ENCODE measurements around the gene CCDC179. TPM values are rescaled to one million over a fixed set of nuclear protein-coding genes. Genes with fewer than 3 reads are reported as not detected.

CCDC179 gene
- total and polyA plus RNA-seq, 2 of the 13 experiments (the other 11 are each of a cell fraction or from before 2014, with no cell fraction given): not detected

- in situ Hi-C loops (cut with HindIII; ENCODE audit: extremely low pct_ligation_motif_present, low pct_unique_long_range_greater_than_20kb): no loop called here
- 31% methylated on average over 5 of the region's 5 CpGs for WGBS (ENCODE audit: low lambda C conversion rate)
- TF ChIP-seq HIC2 (CRISPR knock-in tag; IDR thresholded peaks at IDR 0.05; ENCODE audit: low read depth): no peak
- TF ChIP-seq ZNF775 (CRISPR knock-in tag; IDR thresholded peaks at IDR 0.05; ENCODE audit: borderline replicate concordance): no peak
- no peak for TF ChIP-seq ZNF331 (CRISPR knock-in tag; IDR thresholded peaks at IDR 0.05)
- no peak for TF ChIP-seq DPF2 (CRISPR knock-in tag; IDR thresholded peaks at IDR 0.05; ENCODE audit: borderline replicate concordance, low read depth)
- TF ChIP-seq ZMAT5 (CRISPR knock-in tag; IDR thresholded peaks at IDR 0.05; ENCODE audit: borderline replicate concordance, low read depth): no peak
- TF ChIP-seq ATF7 (IDR thresholded peaks at IDR 0.05): no peak
- no peak for TF ChIP-seq ATF7 (CRISPR knock-in tag; IDR thresholded peaks at IDR 0.05)
- TF ChIP-seq NFIB (CRISPR knock-in tag; IDR thresholded peaks at IDR 0.05; ENCODE audit: borderline replicate concordance): no peak
- TF ChIP-seq, protein P1, sequence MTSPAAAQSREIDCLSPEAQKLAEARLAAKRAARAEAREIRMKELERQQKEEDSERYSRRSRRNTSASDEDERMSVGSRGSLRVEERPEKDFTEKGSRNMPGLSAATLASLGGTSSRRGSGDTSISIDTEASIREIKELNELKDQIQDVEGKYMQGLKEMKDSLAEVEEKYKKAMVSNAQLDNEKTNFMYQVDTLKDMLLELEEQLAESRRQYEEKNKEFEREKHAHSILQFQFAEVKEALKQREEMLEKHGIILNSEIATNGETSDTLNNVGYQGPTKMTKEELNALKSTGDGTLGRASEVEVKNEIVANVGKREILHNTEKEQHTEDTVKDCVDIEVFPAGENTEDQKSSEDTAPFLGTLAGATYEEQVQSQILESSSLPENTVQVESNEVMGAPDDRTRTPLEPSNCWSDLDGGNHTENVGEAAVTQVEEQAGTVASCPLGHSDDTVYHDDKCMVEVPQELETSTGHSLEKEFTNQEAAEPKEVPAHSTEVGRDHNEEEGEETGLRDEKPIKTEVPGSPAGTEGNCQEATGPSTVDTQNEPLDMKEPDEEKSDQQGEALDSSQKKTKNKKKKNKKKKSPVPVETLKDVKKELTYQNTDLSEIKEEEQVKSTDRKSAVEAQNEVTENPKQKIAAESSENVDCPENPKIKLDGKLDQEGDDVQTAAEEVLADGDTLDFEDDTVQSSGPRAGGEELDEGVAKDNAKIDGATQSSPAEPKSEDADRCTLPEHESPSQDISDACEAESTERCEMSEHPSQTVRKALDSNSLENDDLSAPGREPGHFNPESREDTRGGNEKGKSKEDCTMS (CRISPR knock-in tag; conservative IDR thresholded peaks at IDR 0.05): no peak
- TF ChIP-seq ZNF225 (CRISPR knock-in tag; IDR thresholded peaks at IDR 0.05): no peak
- TF ChIP-seq GTF2F1 (IDR thresholded peaks at IDR 0.05; ENCODE audit: low read length): no peak
- no peak for TF ChIP-seq KAT7 (CRISPR knock-in tag; IDR thresholded peaks at IDR 0.05; ENCODE audit: borderline replicate concordance)
Observed at GRCh38 chr11:22898036-22898435, 37.8 kb upstream of the CCDC179 start.

More at GRCh38 chr11:22898036-22898435, 37.8 kb upstream of the CCDC179 start:
- Histone ChIP-seq H3K4me1 (ENCODE audit: insufficient read depth, low read length) (no peaks in the 10 kb centered on the region), H3K27ac (ENCODE audit: extremely low read length, insufficient read depth, low read length) (no peak overlapping the region), H3K27me3 (ENCODE audit: control insufficient read depth in 1 of 2, insufficient read depth in 2 of 2, low read length in 2 of 2) (no peaks in the 10 kb centered on the region), H3K9ac (ENCODE audit: insufficient read depth, low read depth, low read length) (no peak overlapping the region), H3K9me3 (ENCODE audit: low read length) (no peaks in the 10 kb centered on the region), H4K20me1 (ENCODE audit: insufficient read depth, low read length) (no peaks in the 10 kb centered on the region), H3K4me3 (replicated peaks in 1 of 3; ENCODE audit: insufficient read depth in 1 of 3, low read depth in 2 of 3, low read length in 3 of 3) (no peak overlapping the region), H3K4me2 (ENCODE audit: low read depth, low read length) (no peak overlapping the region), H3K79me2 (ENCODE audit: insufficient read depth, low read length) (no peaks in the 10 kb centered on the region), H2AFZ (ENCODE audit: low read length) (no peak overlapping the region), H3K36me3 (replicated peaks in 1 of 2; ENCODE audit: control insufficient read depth in 1 of 2, insufficient read depth in 2 of 2, low read length in 2 of 2) (no peaks in the 10 kb centered on the region)
- CTCF ChIA-PET (ENCODE audit: low intra/inter-chr PET ratio, low total read pairs): no interaction called here
- BruUV-seq (replicated peaks): no TSS peak
- DNase-seq (ENCODE audit: low spot score) (no peak), FAIRE-seq (no peak), ATAC-seq (no peak)
- intact Hi-C loops (cut with micrococcal nuclease; ENCODE audit: unreplicated experiment): no loop called here
- POLR2A ChIA-PET: no interaction called here
